CD4-positive, alpha-beta T cell treated with Interleukin-21 for 1 hour (primary cell): ENCODE data around the gene ZDHHC3.
"Not testable (repeated sequence)": the region's sequence is repeated elsewhere in the genome, so short reads cannot be mapped to it uniquely, and the experiment has no call there.

Source experiments
- DNase-seq: peaks from one replicate; pipeline ENCODE4 v3.0.0-alpha.2; 2020

The ZDHHC3 gene

GRCh38 chr3:44963571-44964325 is 12.2 kb downstream of the ZDHHC3 start:
- no peak for DNase-seq

- no peak for DNase-seq
These were observed 13.2 kb downstream of the ZDHHC3 start for GRCh38 chr3:44962621-44963393.

GRCh38 chr3:44961888-44962287 is 14.1 kb downstream of the ZDHHC3 start:
- no peak for DNase-seq

DNA sequence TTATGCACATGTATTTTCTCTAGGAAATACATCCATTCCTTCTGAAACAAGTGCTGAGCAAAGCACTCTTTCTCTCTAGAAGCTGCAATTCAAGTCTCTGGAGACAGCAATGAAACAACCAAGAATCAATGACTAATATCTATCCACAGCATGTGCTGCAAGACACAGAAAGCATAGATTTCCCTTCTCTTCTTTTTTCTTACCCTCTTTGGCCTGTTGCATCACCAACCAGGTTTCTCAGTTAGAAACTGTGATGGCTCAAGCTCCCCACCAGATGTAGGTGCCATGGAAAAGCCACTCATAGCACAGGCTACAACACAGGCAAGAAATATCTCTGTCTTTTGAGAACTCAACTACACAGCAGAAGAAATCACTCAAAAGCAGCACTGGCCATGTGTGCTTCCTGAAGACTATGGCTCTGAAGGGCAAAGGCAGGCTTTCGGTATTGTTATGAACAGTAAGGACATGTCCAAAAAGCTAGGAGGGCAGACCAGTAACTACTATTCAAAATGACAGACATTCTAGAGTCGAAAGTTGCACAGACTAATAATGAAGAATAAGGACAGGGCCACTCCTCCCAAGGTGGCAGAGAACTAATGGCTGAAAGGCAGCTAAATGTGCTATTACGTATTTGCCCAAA is 15.5 kb downstream of the ZDHHC3 start:
- no peak for DNase-seq

DNA sequence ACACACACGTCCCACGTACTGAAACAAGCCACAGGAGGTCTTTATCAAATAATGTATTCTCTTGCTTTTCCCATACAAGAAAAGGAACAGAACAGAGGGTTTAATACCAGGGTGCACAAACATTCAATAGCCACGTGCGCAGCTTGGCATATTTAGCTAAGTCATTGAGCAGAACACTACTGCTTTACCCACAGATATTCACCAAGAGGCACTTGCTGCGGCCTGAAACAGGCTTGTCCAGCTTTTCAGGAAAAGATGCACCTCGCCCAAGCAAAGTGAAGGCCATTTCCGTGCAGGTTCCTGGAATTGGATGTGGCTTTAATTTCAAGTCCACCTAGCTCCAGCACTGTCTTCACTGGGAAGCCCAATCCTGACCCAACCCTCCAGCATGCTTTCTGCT is 17.6 kb downstream of the ZDHHC3 start:
- DNase-seq: no peak

DNA sequence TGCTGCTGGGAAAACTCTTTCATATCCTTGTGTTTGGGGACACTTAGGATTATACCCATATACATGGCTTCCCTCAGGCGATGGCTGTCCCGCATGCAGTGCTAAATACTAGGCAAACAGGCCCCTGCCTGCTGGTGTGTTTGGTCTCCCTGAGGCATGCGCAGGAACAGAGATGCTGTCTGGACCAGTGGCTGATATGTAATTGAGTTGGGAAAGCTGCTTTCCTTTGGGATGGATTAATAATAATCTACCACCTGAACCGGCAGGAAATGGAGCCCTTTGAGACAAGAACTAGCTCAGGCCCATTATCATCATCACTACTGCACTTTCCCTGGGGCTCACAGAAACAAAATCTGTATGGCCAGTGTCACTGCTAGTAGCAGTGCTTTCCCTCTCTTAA is 18.0 kb downstream of the ZDHHC3 start:
- DNase-seq: no peak

DNA sequence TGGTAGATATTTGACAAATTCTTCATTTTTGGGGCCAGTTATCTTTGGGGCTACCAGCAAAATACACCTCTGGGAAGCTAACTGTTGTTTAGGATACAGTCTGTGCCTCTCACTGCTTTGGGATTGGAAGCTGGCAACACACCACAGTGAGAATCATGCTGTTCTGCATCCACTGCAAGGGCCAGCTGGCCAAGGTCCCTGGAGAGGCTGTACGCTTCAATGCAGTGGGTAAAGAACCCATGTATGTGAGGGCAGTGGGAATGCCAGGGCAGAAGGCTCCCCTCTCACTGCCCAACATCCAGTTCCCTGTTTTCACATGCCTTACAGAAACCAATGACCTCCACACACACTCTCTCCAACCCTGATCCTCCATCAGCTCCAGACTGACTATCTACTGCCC is 20.1 kb downstream of the ZDHHC3 start:
- DNase-seq: no peak

- no peak for DNase-seq
These were observed 21.0 kb downstream of the ZDHHC3 start for GRCh38 chr3:44954962-44955361.

DNA sequence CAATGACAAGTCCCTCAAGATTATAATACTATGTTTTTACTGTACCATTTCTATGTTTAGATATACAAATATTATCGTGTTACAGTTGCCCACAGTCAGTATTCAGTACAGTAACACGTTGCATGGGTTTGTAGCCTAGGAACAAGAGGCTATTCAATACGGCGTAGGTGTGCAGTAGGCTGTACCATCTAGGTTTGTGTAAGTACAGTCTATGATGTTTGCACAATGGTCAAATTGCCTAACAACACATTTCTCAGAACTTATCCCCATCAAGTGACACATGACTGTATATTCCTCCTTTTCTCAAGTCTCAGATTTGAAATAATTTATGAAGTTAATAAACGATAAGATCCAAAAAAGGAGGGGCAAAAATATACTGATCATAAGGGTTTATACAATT is 21.7 kb downstream of the ZDHHC3 start:
- no peak for DNase-seq

GRCh38 chr3:44952689-44953088 is 23.3 kb downstream of the ZDHHC3 start:
- DNase-seq: no peak

- no peak for DNase-seq
These were observed 25.7 kb downstream of the ZDHHC3 start for GRCh38 chr3:44950275-44950734.

GRCh38 chr3:44949770-44950169 is 26.2 kb downstream of the ZDHHC3 start:
- DNase-seq: not testable (repeated sequence)

DNA sequence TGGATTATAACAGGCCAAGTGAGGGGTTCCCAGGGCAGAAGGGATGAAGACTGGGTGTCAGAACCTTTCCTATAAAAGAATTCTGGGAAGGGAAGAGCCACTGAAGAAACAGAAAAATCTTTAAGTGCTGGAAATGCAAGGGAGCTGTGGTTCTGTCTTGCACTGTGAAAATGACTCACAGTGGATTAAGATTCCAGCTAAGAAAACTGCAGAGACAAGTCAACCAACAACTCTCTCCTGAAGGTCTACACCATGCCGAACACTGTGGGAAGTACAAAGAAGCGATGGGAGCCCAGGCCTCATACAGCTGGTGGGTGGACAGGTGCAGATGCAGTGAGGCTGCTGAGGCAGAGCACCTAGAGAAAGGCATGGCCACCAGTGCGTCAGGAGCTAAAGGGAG is 27.7 kb downstream of the ZDHHC3 start:
- no peak for DNase-seq

DNA sequence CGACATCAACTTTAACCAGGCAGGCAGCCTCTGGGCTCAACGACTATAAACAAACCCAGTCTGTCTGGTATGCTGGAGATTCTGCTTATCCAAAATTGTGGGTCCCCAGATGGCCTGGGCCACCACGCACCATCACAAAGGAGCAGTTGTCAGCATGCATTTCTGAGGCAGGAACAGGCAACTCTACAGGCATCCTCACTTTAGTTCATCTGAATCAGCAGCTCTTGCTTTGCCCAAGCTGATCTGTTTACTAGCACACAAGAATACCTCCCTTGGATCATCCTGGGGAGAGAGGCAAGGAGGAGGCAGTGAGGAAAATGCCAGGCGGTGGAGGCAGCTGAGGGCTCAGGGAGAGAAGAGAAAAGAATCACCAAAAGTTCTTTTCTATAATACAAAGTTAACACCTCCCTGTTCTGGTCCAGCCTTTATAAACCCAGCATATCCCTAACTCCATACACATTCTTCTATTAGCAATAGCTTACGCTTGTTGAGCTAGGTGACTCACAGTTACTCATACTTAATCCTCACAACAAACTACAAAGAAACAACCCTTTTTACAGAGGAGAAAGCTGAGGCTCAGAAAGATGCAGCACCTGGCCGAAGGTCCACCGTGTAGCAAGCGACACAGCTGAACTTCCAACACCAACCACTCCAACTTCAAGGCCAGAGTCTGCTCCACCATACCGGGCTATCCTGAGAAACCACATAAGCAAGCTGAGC is 33.6 kb downstream of the ZDHHC3 start:
- DNase-seq: no peak

GRCh38 chr3:44939581-44940036 is 36.4 kb downstream of the ZDHHC3 start:
- DNase-seq: no peak

GRCh38 chr3:44932986-44933944 is 42.7 kb downstream of the ZDHHC3 start:
- DNase-seq: no peak

DNA sequence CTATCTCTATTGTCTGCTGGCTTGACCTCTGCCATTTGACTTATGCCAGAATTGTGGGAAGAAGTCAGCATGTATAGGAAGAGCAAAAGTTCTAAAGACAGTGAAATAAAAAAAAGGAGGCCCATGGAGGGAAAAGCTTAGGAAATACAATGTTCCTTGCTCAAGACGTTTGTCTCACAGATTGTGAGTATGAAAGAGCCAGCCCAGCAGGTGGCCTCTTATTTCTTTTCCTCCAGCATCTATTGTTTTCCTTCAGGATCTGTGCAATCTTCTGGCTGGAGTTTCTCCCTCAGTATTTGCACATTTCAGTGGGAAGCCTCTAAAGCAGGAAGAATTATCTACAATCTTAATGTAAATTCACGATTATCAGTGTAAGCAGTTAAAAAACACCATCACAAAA is 43.7 kb downstream of the ZDHHC3 start:
- DNase-seq: no peak

- no peak for DNase-seq
These were observed 44.2 kb downstream of the ZDHHC3 start for GRCh38 chr3:44931791-44932190.

DNA sequence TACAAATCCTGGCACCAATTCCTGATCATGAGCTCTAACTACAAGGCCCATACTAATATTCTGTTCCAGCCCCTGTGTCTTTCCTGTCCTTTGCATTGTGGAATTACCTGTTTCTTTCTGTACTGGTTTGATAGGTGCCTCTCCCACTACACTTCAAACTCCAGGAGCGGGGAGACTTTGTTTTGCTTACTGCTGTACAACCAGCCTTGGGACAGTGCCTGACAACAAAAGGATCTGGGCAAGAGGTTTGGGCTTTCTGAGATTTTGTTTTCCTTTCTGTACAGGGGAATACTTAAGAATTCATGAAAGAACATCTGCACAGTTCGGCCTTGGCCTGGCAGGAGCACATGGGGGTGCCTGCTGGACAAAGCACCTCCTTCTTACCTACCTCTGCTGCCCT is 45.1 kb downstream of the ZDHHC3 start:
- DNase-seq: no peak

DNA sequence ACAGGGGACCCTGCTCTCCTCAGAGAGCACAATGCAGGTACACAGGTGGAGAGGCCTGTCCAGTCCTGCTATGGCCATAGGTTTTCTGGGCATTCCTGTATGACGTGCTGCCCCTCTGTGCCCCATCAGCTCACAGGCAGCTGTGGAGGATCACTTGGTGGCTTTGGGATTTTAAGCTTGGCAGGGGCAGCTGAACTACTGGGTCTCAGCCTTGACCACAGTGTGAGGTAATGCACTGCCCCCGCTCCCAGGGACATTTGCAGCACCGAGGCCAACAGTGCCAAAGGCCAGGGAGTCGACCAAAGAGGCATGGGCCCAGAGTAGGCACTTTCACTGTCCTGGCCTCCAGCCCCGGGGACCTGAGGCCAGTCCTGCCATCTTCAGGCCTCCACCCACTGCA is 46.2 kb downstream of the ZDHHC3 start:
- DNase-seq: no peak

DNA sequence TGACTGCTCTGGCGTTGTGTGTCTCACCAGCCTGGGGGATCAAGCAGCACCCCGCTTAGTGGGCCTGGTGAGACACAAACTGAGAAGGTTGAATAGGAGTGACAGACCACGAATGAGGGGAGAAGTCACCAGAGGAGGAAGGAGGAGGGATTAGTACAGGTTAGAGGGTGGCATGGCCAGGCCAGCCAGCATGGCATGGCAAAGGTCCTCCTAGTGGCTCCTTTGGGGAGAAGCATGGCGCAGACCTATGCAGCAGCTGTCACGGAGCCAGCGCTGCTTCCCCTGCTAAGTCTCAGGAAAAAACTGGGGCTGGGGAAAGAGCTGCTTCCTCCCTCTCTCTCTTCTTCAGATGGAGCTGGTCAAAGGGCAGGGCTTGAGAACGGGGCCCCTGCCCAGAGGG is 48.6 kb downstream of the ZDHHC3 start:
- no peak for DNase-seq

DNA sequence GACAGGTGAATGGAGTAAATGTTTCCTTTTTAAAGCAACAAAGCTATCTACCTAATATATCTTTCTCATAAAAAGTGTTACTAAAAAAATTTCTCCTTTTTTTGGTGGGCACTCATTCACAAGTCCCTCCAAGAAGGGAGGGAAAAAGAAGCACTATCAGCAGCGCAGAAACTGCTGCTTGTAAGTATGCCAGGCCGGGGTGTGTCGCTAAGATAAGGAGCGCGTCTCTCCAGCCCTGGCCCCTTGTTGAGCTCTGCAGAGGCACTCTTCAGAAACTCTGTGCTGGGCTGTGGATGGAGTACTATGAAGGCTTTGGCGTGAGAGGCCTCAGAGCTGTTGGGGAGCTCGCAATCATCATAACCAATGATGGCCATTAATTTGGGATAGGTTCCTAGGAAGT is 49.1 kb downstream of the ZDHHC3 start:
- DNase-seq: no peak
